Left ventricle myocardium inferior (tissue), 1 donor: ENCODE measurements around the gene AP3B1. TPM values are rescaled to one million over a fixed set of nuclear protein-coding genes. Genes with fewer than 3 reads are reported as not detected.

ENCODE experiments used
- DNase-seq: peaks from one replicate; pipeline ENCODE4 v3.0.0-alpha.2; 2020
- H3K27ac ChIP-seq: fragments of 200-600 bp; replicated peaks from 2 replicates; pipeline ENCODE4 v1.8.0; 2021
- H3K27me3 ChIP-seq: fragments of 200-600 bp; 2 replicates; pipeline ENCODE4 v1.8.0; 2021; ENCODE audit warnings: low read depth
- H3K36me3 ChIP-seq: fragments of 200-600 bp; 2 replicates; pipeline ENCODE4 v1.8.0; 2021
- H3K4me1 ChIP-seq: fragments of 200-600 bp; 2 replicates; pipeline ENCODE4 v1.8.0; 2021
- H3K4me3 ChIP-seq: fragments of 200-600 bp; 2 replicates; pipeline ENCODE4 v1.8.0; 2021; ENCODE audit warnings: mild to moderate bottlenecking, moderate library complexity
- H3K9me3 ChIP-seq: fragments of 200-600 bp; replicated peaks from 2 replicates; pipeline ENCODE4 v1.8.0; 2021
- CTCF ChIP-seq: fragments of 200-600 bp; IDR thresholded peaks from 2 replicates; pipeline ENCODE4 v1.8.0; 2021; ENCODE audit warnings: antibody characterized with exemption, mild to moderate bottlenecking, borderline replicate concordance
- intact Hi-C: fragments of 100-400 bp; cut with micrococcal nuclease; formaldehyde crosslinking; loops from one replicate; pipeline ENCODE4 v1.11.0; 2022
- total RNA-seq: library from RNA; stranded (reverse); fragmentation: NEBNext Ultra II Directional; extraction: Animal tissue kit (Norgen Biotek cat#: 25700); gene quantifications from one replicate; pipeline ENCODE4 v1.2.1, GENCODE V29; 2021
- donor health status: DM: no; HTN: yes; CAD: no; lungs with severe emphysema.

The AP3B1 gene
- total RNA-seq, 1 donor from 2014 or later = 22.0 TPM

GRCh38 chr5:77957931-77958521 is 336.5 kb downstream of the AP3B1 start:
- peaks cover 9% of the 10 kb centered on the region for H3K4me1 ChIP-seq
- H3K27me3 ChIP-seq = peaks cover 87% of the 10 kb centered on the region
- intact Hi-C loops = no loop called here
- no peaks in the 10 kb centered on the region for H3K9me3 ChIP-seq
- no peaks in the 10 kb centered on the region for H3K36me3 ChIP-seq
- DNase-seq = no peak
- no peak overlapping the region for H3K27ac ChIP-seq
- no peak for TF ChIP-seq CTCF
- peak overlapping the region; percentile 40 for H3K4me3 ChIP-seq

GRCh38 chr5:77957516-77957915 is 337.0 kb downstream of the AP3B1 start:
- Histone ChIP-seq H3K4me1 (peaks cover 9% of the 10 kb centered on the region), H3K27ac (no peak overlapping the region), H3K4me3 (peak overlapping the region; percentile 40), H3K27me3 (peaks cover 82% of the 10 kb centered on the region), H3K9me3 (no peaks in the 10 kb centered on the region), H3K36me3 (no peaks in the 10 kb centered on the region)
- DNase-seq = no peak
- intact Hi-C loops = no loop called here
- TF ChIP-seq CTCF = no peak

DNA sequence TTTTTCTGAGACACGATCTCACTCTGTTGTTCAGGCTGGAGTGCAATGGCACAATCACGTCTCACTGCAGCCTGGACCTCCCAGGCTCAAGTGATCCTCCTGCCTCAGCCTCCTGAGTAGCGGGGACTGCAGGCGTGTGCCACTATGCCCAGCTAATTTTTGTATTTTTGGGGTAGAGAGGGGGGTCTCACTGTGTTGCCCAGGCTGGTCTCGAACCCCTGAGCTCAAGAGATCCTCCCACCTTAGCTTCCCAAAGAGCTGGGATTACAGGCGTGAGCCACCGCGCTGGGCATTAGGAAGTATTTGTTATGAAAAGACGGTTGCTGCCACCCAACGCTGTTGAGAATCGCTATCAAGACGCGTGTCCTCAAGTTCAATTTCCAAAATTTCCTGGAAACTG is 337.4 kb downstream of the AP3B1 start:
- Histone ChIP-seq H3K36me3 (no peaks in the 10 kb centered on the region), H3K4me1 (peaks cover 9% of the 10 kb centered on the region), H3K27ac (no peak overlapping the region), H3K4me3 (no peak overlapping the region), H3K27me3 (peaks cover 78% of the 10 kb centered on the region), H3K9me3 (no peaks in the 10 kb centered on the region)
- no peak for TF ChIP-seq CTCF
- DNase-seq = no peak
- intact Hi-C loops = no loop called here

DNA sequence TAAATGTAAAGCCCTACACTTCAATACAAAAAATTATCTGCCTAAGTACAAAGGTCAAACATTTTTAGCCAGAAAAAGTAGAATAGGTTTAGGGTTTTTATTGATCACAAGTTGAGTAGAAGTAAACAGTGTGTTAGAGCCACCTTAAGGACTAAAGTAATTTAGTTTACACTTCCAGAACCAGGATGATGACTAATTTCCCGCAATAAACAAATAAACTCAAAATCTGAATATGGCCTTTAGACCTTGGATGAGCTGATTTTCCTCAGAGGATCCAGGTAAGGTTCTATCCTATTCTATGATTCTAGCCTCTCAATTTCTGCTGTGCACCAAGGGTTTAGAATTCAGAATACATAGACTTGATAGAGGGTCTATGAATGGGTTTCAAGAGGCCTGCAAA is 338.9 kb downstream of the AP3B1 start:
- TF ChIP-seq CTCF = no peak
- Histone ChIP-seq H3K27me3 (peaks cover 63% of the 10 kb centered on the region), H3K36me3 (no peaks in the 10 kb centered on the region), H3K4me3 (no peak overlapping the region), H3K27ac (no peak overlapping the region), H3K9me3 (no peaks in the 10 kb centered on the region), H3K4me1 (peaks cover 9% of the 10 kb centered on the region)
- DNase-seq = no peak
- intact Hi-C loops = no loop called here

DNA sequence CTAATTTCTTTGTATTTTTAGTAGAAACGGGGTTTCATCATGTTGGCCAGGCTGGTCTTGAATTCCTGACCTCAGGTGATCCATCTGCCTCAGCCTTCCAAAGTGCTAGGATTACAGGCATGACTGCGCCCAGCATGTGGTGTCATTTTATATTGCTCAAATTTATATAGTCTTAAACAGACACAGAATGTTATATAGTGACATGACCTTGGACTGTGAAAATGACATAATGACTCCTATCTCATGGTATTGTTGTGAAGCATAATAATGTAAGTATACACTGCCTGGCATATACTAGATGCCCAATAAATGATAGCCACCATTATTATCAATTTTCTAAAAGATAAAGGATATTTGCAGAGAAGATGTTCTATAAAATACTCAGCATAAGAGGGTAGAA is 341.1 kb downstream of the AP3B1 start:
- intact Hi-C loops = no loop called here
- no peak for TF ChIP-seq CTCF
- H3K4me1 ChIP-seq = peaks cover 9% of the 10 kb centered on the region
- DNase-seq = no peak
- no peak overlapping the region for H3K27ac ChIP-seq
- no peaks in the 10 kb centered on the region for H3K36me3 ChIP-seq
- no peaks in the 10 kb centered on the region for H3K9me3 ChIP-seq
- H3K4me3 ChIP-seq = no peak overlapping the region
- H3K27me3 ChIP-seq = peaks cover 41% of the 10 kb centered on the region
